CD14-positive monocyte (primary cell): ENCODE measurements around the gene TBL1XR1. TPM values are rescaled to one million over a fixed set of nuclear protein-coding genes. Genes with fewer than 3 reads are reported as not detected.
A peak's percentile ranks its signal among the peaks of the same experiment; 100 is the strongest.

Experiments
- DNase-seq, 3 donors: peaks; one replicate each; pipeline ENCODE4 v3.0.0-alpha.2; 2011 to 2022
- H2AFZ ChIP-seq: 2 replicates; pipeline ENCODE4 v1.6.0; 2012; ENCODE audit warnings: mild to moderate bottlenecking, low read depth, low read length, inconsistent platforms; ENCODE audit not compliant: insufficient read depth, poor library complexity, severe bottlenecking
- H3K27ac ChIP-seq, 2 donors: 1 replicate in 1 of 2; 2 replicates in 1 of 2; pipeline ENCODE4 v1.5.1; 2012 to 2013; ENCODE audit warnings: low read length in 2 of 2, control low read depth in 1 of 2, inconsistent platforms in 1 of 2, low read depth in 1 of 2, mild to moderate bottlenecking in 1 of 2
- H3K27me3 ChIP-seq, 2 donors: one replicate each; pipeline versions ENCODE4 v1.6.0 to v1.6.1; 2011 to 2013; ENCODE audit warnings: low read length in 2 of 2; ENCODE audit not compliant: control insufficient read depth in 2 of 2, insufficient read depth in 2 of 2
- H3K36me3 ChIP-seq, 2 donors: replicated peaks in 1 of 2; 1 replicate in 1 of 2; 2 replicates in 1 of 2; pipeline versions ENCODE4 v1.5.1 to v1.6.1; 2012 to 2013; ENCODE audit warnings: low read length in 2 of 2, control low read depth in 1 of 2, inconsistent platforms in 1 of 2, mild to moderate bottlenecking in 1 of 2; ENCODE audit not compliant: insufficient read depth in 2 of 2, control insufficient read depth in 1 of 2
- H3K4me1 ChIP-seq, 2 donors: 1 replicate in 1 of 2; 2 replicates in 1 of 2; pipeline versions ENCODE4 v1.5.1 to v1.6.1; 2012 to 2013; ENCODE audit warnings: low read length in 2 of 2, control low read depth in 1 of 2, inconsistent platforms in 1 of 2, mild to moderate bottlenecking in 1 of 2, moderate library complexity in 1 of 2; ENCODE audit not compliant: insufficient read depth in 2 of 2, control insufficient read depth in 1 of 2
- H3K4me2 ChIP-seq: replicated peaks from 2 replicates; pipeline ENCODE3; 2012; ENCODE audit warnings: low read length, moderate library complexity, mild to moderate bottlenecking; ENCODE audit not compliant: poor library complexity, severe bottlenecking; ENCODE audit errors: extremely low read depth
- H3K4me3 ChIP-seq, 3 experiments: fragments of 200-600 bp in 1 of 3; sonication (generic) in 1 of 3; replicated peaks in 1 of 3; 1 replicate in 2 of 3; 2 replicates in 1 of 3; pipeline ENCODE4 v1.5.1; 2011 to 2013; ENCODE audit warnings: low read length in 3 of 3, mild to moderate bottlenecking in 3 of 3, control low read depth in 2 of 3, low read depth in 2 of 3, inconsistent platforms in 1 of 3, moderate library complexity in 1 of 3
- H3K79me2 ChIP-seq: 2 replicates; pipeline ENCODE4 v1.6.0; 2012; ENCODE audit warnings: mild to moderate bottlenecking, control low read depth, inconsistent platforms, low read length, moderate library complexity; ENCODE audit not compliant: insufficient read depth
- H3K9ac ChIP-seq: 2 replicates; pipeline ENCODE4 v1.6.0; 2017; ENCODE audit warnings: low read length, mild to moderate bottlenecking; ENCODE audit not compliant: insufficient read depth, poor library complexity, severe bottlenecking
- H3K9me3 ChIP-seq, 2 donors: replicated peaks in 1 of 2; 1 replicate in 1 of 2; 2 replicates in 1 of 2; pipeline versions ENCODE4 v1.5.1 to v1.6.1; 2012 to 2013; ENCODE audit warnings: low read length in 2 of 2, control low read depth in 1 of 2; ENCODE audit not compliant: control insufficient read depth in 1 of 2, insufficient read depth in 1 of 2
- H4K20me1 ChIP-seq: 2 replicates; pipeline ENCODE4 v1.6.0; 2012; ENCODE audit warnings: mild to moderate bottlenecking, low read length, control low read depth, moderate library complexity; ENCODE audit not compliant: insufficient read depth
- H3K27ac Mint-ChIP-seq, 7 donors: one replicate each; pipeline ENCODE4 v1.8.0; 2020; ENCODE audit warnings: mild to moderate bottlenecking in 7 of 7, mixed read lengths in 7 of 7, moderate library complexity in 6 of 7, inconsistent platforms in 2 of 7
- H3K27me3 Mint-ChIP-seq, 3 donors: one replicate each; pipeline ENCODE4 v1.8.0; 2021 to 2022; ENCODE audit warnings: low read depth in 3 of 3, mild to moderate bottlenecking in 3 of 3, mixed read lengths in 3 of 3, moderate library complexity in 3 of 3, inconsistent platforms in 1 of 3
- H3K36me3 Mint-ChIP-seq, 2 donors: one replicate each; pipeline ENCODE4 v1.8.0; 2020; ENCODE audit warnings: mixed read lengths in 2 of 2, inconsistent platforms in 1 of 2, mild to moderate bottlenecking in 1 of 2
- H3K4me1 Mint-ChIP-seq: one replicate; pipeline ENCODE4 v1.8.0; 2020; ENCODE audit warnings: mild to moderate bottlenecking, mixed read lengths
- H3K4me3 Mint-ChIP-seq, 2 donors: one replicate each; pipeline ENCODE4 v1.8.0; 2020; ENCODE audit warnings: mild to moderate bottlenecking in 2 of 2, mixed read lengths in 2 of 2, moderate library complexity in 1 of 2
- H3K9me3 Mint-ChIP-seq, 7 donors: one replicate each; pipeline ENCODE4 v1.8.0; 2020 to 2022; ENCODE audit warnings: mixed read lengths in 7 of 7, mild to moderate bottlenecking in 6 of 7, moderate library complexity in 6 of 7, inconsistent platforms in 2 of 7
- WGBS: methylation state at CpG from one replicate; pipeline ENCODE4 v1.1.5; 2013; ENCODE audit warnings: missing lambda C conversion rate; ENCODE audit not compliant: insufficient coverage; 5-methylcytosine and 5-hydroxymethylcytosine counted together
- intact Hi-C, 2 donors: fragments of 100-400 bp; cut with micrococcal nuclease; formaldehyde crosslinking; loops; one replicate each; pipeline versions ENCODE4 v1.15.0 to v1.15.1; 2023
- polyA plus RNA-seq, 3 donors: library from polyadenylated mRNA; depleted of rRNA in 1 of 3; unstranded in 2 of 3; stranded (reverse) in 1 of 3; fragments of 300-500 nt in 2 of 3; fragments of >200 nt in 1 of 3; fragmentation: Illumina TruSeq in 2 of 3; gene quantifications; 1 replicate in 2 of 3; 2 replicates in 1 of 3; pipeline ENCODE4 v1.2.3, GENCODE V29; 2012 to 2021
- TF ChIP-seq, protein P1 (sequence below): fragments of 200-600 bp; IDR thresholded peaks from one replicate; pipeline ENCODE4 v1.8.0; 2022; ENCODE audit warnings: antibody characterized with exemption, mild to moderate bottlenecking

Gene TBL1XR1
- polyA plus RNA-seq, 3 donors, result 10.2 to 20.4 (median 18.3) TPM

DNA sequence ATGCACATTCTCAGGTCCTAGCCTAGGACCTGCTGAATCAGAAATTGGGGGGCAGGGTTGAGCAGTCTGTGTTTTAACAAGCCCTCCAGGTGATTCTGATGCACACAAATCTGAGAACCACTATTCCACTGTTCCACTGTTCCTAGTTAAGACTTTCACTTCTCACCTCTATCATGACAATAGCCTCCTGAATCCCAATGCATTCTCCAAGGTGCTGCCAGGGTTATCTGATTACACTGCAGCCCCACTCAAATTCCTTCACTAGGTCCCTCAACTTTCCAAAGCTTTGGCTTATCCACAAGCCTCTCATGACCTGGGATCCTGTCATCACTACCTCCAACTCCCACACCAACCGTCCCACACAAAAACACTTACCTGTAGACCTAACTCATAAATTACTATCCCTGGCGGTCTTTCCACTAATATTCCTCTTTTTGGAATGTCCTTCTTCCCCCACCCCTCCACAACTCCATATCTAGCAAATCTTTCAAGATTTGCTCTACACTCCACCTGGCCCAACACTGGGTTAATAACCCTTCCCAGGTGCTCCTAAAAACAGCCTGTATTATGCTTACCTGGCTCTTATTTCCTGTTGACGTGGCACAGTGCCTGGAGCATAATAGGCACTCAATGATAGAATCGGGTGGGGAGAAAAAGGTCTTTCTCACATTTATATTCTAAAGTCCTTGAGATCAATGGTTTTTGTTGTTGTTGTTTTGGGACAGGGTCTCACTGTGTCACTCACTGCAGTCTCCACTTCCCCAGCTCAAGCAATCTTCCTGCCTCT lies 27.2 kb downstream of the TBL1XR1 start:
- no peak overlapping the region for H3K4me3 Mint-ChIP-seq
- H3K4me1 Mint-ChIP-seq, result peaks cover 48% of the 10 kb centered on the region
- H3K27ac ChIP-seq, result peak overlapping the region in 1 of 2 donors; percentile 32
- no peak overlapping the region for H3K4me2 ChIP-seq
- H3K36me3 Mint-ChIP-seq, result peaks cover 20 to 21% of the 10 kb centered on the region in 2 donors
- peaks cover 0 to 2% of the 10 kb centered on the region in 2 donors for H3K9me3 ChIP-seq
- H2AFZ ChIP-seq, result no peak overlapping the region
- TF ChIP-seq, protein P1, sequence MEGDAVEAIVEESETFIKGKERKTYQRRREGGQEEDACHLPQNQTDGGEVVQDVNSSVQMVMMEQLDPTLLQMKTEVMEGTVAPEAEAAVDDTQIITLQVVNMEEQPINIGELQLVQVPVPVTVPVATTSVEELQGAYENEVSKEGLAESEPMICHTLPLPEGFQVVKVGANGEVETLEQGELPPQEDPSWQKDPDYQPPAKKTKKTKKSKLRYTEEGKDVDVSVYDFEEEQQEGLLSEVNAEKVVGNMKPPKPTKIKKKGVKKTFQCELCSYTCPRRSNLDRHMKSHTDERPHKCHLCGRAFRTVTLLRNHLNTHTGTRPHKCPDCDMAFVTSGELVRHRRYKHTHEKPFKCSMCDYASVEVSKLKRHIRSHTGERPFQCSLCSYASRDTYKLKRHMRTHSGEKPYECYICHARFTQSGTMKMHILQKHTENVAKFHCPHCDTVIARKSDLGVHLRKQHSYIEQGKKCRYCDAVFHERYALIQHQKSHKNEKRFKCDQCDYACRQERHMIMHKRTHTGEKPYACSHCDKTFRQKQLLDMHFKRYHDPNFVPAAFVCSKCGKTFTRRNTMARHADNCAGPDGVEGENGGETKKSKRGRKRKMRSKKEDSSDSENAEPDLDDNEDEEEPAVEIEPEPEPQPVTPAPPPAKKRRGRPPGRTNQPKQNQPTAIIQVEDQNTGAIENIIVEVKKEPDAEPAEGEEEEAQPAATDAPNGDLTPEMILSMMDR, result no peak
- peaks cover 0 to 4% (median 0%) of the 10 kb centered on the region in 7 donors for H3K9me3 Mint-ChIP-seq
- H3K9ac ChIP-seq, result no peak overlapping the region
- H3K4me3 ChIP-seq, result no peak overlapping the region
- no peak for DNase-seq
- 100% methylated on average over 2 of the region's 4 CpGs for WGBS
- H3K27ac Mint-ChIP-seq, result peak overlapping the region in 5 of 7 donors; percentile 27 to 69 (median 52)
- intact Hi-C loops, result no loop called here
- H3K4me1 ChIP-seq, result peaks cover 0 to 3% of the 10 kb centered on the region in 2 donors
- peaks cover 100% of the 10 kb centered on the region for H3K79me2 ChIP-seq
- peaks cover 0 to 11% of the 10 kb centered on the region in 2 donors for H3K36me3 ChIP-seq
- H4K20me1 ChIP-seq, result peaks cover 96% of the 10 kb centered on the region
- H3K27me3 ChIP-seq, result no peaks in the 10 kb centered on the region
- H3K27me3 Mint-ChIP-seq, result no peaks in the 10 kb centered on the region

DNA sequence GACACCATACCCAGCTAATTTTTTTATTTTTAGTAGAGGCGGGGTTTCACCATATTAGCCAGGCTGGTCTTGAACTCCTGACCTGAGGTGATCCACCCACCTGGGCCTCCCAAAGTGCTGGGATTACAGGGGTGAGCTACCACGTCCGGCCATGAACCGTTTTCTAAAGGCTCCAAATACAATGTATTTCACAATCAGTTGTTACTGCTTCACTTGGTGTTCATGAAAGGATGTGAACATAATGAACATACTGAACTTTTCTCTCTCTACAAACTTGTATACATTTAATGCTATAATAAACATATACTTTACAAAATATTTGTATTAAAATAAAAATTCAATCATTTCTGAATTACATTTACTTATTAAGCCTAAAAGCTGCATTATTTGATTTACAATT lies 28.9 kb downstream of the TBL1XR1 start:
- Histone ChIP-seq H2AFZ (no peak overlapping the region), H3K36me3 (peaks cover 0 to 17% of the 10 kb centered on the region in 2 donors), H3K4me2 (no peak overlapping the region), H3K4me3 (no peak overlapping the region), H3K79me2 (peaks cover 100% of the 10 kb centered on the region), H3K27me3 (no peaks in the 10 kb centered on the region), H4K20me1 (peaks cover 96% of the 10 kb centered on the region), H3K9ac (no peak overlapping the region), H3K4me1 (no peaks in the 10 kb centered on the region), H3K27ac (no peak overlapping the region), H3K9me3 (peaks cover 0 to 2% of the 10 kb centered on the region in 2 donors)
- Mint-ChIP-seq H3K27ac (peak overlapping the region in 1 of 7 donors; percentile 16), H3K9me3 (peaks cover 0 to 4% (median 2%) of the 10 kb centered on the region in 7 donors), H3K4me1 (peaks cover 40% of the 10 kb centered on the region), H3K4me3 (no peak overlapping the region), H3K36me3 (peaks cover 26% of the 10 kb centered on the region in 2 donors), H3K27me3 (no peaks in the 10 kb centered on the region)
- no peak for DNase-seq
- TF ChIP-seq, protein P1, result no peak
- WGBS, result no CpG with 5 or more reads among the region's 4 CpGs
- intact Hi-C loops, result no loop called here
